ENCODE measurements around the gene CLPTM1L.

GRCh38 chr5:1374679-1375055, 29.8 kb upstream of the CLPTM1L start:
- TF ChIP-seq CTCF (conservative IDR thresholded peaks at IDR 0.05 in 1 of 2, IDR thresholded peaks at IDR 0.05 in 1 of 2; ENCODE audit: extremely low read depth in 1 of 2, insufficient read depth in 1 of 2, low read depth in 1 of 2, low read length in 2 of 2), result no peak
- TF ChIP-seq EZH2 (IDR thresholded peaks at IDR 0.05; ENCODE audit: borderline replicate concordance, low read length), result no peak

Measured in mammary epithelial cell (primary cell).